DOHH2 (cell line): ENCODE data around the gene BBX.

Experiments
- EZH2phosphoT487 ChIP-seq: fragments of 200-600 bp; sonication (generic); IDR thresholded peaks from 2 replicates; pipeline ENCODE4 v1.6.1; 2017; ENCODE audit warnings: borderline replicate concordance, mild to moderate bottlenecking, antibody characterized with exemption, low read length, moderate library complexity, mixed read lengths
- TF ChIP-seq, protein P1 (sequence below): fragments of 200-600 bp; sonication (generic); IDR thresholded peaks from one replicate; pipeline ENCODE4 v1.5.1; 2014; ENCODE audit warnings: antibody characterized with exemption, mild to moderate bottlenecking, low read depth, low read length; ENCODE audit not compliant: poor library complexity, severe bottlenecking

DNA sequence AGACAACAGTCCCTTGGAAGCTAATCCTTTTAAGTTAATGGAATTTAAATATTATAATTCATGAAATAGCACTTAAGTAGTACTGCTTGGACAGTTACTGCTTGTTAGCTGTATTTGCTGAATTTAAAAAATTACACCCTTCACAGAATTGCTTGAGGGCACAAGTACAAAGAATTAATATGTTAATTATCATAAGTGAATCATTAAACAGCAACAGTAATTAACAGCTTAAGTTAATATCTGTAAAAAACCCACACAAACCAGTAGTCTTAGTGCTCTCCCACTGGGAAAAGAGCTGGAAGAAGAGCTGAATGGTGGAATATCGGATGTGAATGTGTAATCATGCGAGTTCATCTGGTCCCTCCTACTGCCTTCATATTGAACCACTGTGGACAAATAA, 336.1 kb downstream of the BBX start:
- TF ChIP-seq, protein P1, sequence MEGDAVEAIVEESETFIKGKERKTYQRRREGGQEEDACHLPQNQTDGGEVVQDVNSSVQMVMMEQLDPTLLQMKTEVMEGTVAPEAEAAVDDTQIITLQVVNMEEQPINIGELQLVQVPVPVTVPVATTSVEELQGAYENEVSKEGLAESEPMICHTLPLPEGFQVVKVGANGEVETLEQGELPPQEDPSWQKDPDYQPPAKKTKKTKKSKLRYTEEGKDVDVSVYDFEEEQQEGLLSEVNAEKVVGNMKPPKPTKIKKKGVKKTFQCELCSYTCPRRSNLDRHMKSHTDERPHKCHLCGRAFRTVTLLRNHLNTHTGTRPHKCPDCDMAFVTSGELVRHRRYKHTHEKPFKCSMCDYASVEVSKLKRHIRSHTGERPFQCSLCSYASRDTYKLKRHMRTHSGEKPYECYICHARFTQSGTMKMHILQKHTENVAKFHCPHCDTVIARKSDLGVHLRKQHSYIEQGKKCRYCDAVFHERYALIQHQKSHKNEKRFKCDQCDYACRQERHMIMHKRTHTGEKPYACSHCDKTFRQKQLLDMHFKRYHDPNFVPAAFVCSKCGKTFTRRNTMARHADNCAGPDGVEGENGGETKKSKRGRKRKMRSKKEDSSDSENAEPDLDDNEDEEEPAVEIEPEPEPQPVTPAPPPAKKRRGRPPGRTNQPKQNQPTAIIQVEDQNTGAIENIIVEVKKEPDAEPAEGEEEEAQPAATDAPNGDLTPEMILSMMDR: no peak
- no peak for TF ChIP-seq EZH2phosphoT487
